HFF-Myc (cell line): ENCODE data around the gene LDLRAD4.

Experiments
- DNase-seq: peaks from one replicate; pipeline ENCODE4 v3.0.0-alpha.2; 2011; ENCODE audit warnings: low read depth; ENCODE audit errors: extremely low read depth
- H3K4me3 ChIP-seq: replicated peaks from 2 replicates; pipeline ENCODE4 v1.5.1; 2011; ENCODE audit warnings: low read depth, mild to moderate bottlenecking, control low read depth, low read length
- TF ChIP-seq, protein P1 (sequence below): IDR thresholded peaks from 2 replicates; pipeline ENCODE4 v1.5.1; 2012; ENCODE audit warnings: mild to moderate bottlenecking, low read depth, low read length, control low read depth; ENCODE audit errors: missing control alignments

Gene LDLRAD4

GRCh38 chr18:13397504-13398163, 179.1 kb downstream of the LDLRAD4 start:
- TF ChIP-seq, protein P1, sequence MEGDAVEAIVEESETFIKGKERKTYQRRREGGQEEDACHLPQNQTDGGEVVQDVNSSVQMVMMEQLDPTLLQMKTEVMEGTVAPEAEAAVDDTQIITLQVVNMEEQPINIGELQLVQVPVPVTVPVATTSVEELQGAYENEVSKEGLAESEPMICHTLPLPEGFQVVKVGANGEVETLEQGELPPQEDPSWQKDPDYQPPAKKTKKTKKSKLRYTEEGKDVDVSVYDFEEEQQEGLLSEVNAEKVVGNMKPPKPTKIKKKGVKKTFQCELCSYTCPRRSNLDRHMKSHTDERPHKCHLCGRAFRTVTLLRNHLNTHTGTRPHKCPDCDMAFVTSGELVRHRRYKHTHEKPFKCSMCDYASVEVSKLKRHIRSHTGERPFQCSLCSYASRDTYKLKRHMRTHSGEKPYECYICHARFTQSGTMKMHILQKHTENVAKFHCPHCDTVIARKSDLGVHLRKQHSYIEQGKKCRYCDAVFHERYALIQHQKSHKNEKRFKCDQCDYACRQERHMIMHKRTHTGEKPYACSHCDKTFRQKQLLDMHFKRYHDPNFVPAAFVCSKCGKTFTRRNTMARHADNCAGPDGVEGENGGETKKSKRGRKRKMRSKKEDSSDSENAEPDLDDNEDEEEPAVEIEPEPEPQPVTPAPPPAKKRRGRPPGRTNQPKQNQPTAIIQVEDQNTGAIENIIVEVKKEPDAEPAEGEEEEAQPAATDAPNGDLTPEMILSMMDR = no peak
- H3K4me3 ChIP-seq = no peak overlapping the region
- DNase-seq = no peak

DNA sequence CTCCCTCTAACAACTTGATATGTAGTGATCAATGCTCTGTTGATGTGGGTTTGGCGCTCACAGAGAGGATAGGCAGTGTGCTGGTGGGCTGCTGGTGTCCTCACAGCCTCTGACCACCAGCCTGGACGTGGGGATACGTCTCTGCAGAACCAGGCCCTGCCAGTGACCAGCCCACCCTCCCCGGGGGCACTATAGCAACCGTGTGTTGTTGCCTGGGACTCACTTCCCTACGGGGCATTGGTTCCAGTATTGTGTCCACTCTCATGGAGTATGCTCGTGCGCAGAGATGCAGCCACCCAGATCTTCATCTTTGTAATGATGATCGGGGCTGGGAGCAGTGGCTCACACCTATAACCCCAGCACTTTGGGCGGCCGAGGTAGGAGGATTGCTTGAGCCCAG, 180.1 kb downstream of the LDLRAD4 start:
- H3K4me3 ChIP-seq = no peak overlapping the region
- TF ChIP-seq, protein P1 = no peak
- DNase-seq = no peak

GRCh38 chr18:13399511-13399910, 181.0 kb downstream of the LDLRAD4 start:
- H3K4me3 ChIP-seq = no peak overlapping the region
- DNase-seq = no peak
- TF ChIP-seq, protein P1 = no peak

- no peak for DNase-seq
- TF ChIP-seq, protein P1 = no peak
- H3K4me3 ChIP-seq = no peak overlapping the region
Observed at GRCh38 chr18:13400636-13401315, 182.2 kb downstream of the LDLRAD4 start.

DNA sequence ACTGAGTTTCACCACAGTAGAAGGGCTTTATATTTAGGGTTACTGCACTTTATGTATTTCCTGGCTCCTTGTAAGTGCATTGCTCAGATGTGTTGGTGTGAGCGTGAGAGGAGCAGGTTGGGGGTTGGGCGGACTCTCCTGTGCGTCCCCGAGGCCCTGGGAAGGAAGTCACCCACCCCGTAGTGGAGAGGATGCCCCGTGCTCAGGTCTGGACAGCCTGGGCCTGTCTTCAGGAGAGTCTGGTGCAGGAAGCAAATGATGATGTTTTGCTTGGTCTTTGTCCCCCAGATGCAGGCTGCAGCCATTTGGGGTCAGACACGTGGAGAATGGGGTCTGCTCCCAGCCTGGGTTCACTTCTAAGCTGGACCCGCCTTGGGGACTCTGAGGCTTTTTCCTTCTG, 182.8 kb downstream of the LDLRAD4 start:
- TF ChIP-seq, protein P1 = no peak
- no peak overlapping the region for H3K4me3 ChIP-seq

GRCh38 chr18:13401826-13402225, 183.3 kb downstream of the LDLRAD4 start:
- DNase-seq = no peak
- TF ChIP-seq, protein P1 = no peak
- no peak overlapping the region for H3K4me3 ChIP-seq

More for the DNA sequence above, 182.8 kb downstream of the LDLRAD4 start:
- DNase-seq = no peak
